H1 (cell line): Measurements from ENCODE around the gene GPX4. TPM values are rescaled to one million over a fixed set of nuclear protein-coding genes. Genes with fewer than 3 reads are reported as not detected.

Experiments
- CTCF ChIA-PET: fragments of 300-600 bp; sonication (Branson Sonifier 250); formaldehyde crosslinking; loops from one replicate; lab custom pipeline; 2021; ENCODE audit not compliant: partially characterized antibody; lab: Charles Lee
- POLR2A ChIA-PET: fragments of 300-600 bp; sonication (Branson Sonifier 250); formaldehyde crosslinking; loops from one replicate; lab custom pipeline; 2021; ENCODE audit warnings: inconsistent platforms; ENCODE audit not compliant: partially characterized antibody; lab: Charles Lee
- DNase-seq, 2 experiments: peaks; one replicate each; pipeline versions ENCODE4 v3.0.0 to v3.0.0-alpha.2; 2010 to 2022; ENCODE audit warnings: low spot score in 2 of 2, low read depth in 1 of 2, mixed read lengths in 1 of 2
- FAIRE-seq: peaks from 2 replicates; lab custom pipeline; 2011; peaks lifted over from hg19 to GRCh38; lab: Jason Lieb, UNC
- H2AFZ ChIP-seq: 2 replicates; pipeline ENCODE4 v1.8.1; 2012; ENCODE audit warnings: low read length, inconsistent platforms
- H2AK5ac ChIP-seq: 2 replicates; pipeline ENCODE4 v1.6.1; 2013; ENCODE audit warnings: low read depth, low read length
- H2BK120ac ChIP-seq: replicated peaks from 2 replicates; pipeline ENCODE3; 2013; ENCODE audit warnings: low read depth, low read length, inconsistent platforms
- H2BK12ac ChIP-seq: 2 replicates; pipeline ENCODE4 v1.6.1; 2013; ENCODE audit warnings: low read depth, low read length
- H2BK15ac ChIP-seq: 2 replicates; pipeline ENCODE4 v1.6.1; 2013; ENCODE audit warnings: low read length
- H2BK20ac ChIP-seq: 2 replicates; pipeline ENCODE4 v1.6.1; 2013; ENCODE audit warnings: low read length
- H2BK5ac ChIP-seq: 2 replicates; pipeline ENCODE4 v1.6.1; 2013; ENCODE audit warnings: low read depth, low read length
- H3K14ac ChIP-seq: 2 replicates; pipeline ENCODE4 v1.6.1; 2013; ENCODE audit warnings: inconsistent platforms; ENCODE audit not compliant: insufficient read length
- H3K18ac ChIP-seq: 2 replicates; pipeline ENCODE4 v1.6.1; 2013; ENCODE audit warnings: low read length; ENCODE audit errors: extremely low read depth
- H3K23ac ChIP-seq: 2 replicates; pipeline ENCODE4 v1.6.1; 2013; ENCODE audit warnings: inconsistent platforms; ENCODE audit not compliant: insufficient read length
- H3K23me2 ChIP-seq: 2 replicates; pipeline ENCODE4 v1.6.1; 2013; ENCODE audit warnings: low read depth, low read length
- H3K27ac ChIP-seq: 2 replicates; pipeline ENCODE4 v1.6.1; 2011; ENCODE audit warnings: low read depth, low read length, inconsistent platforms
- H3K27me3 ChIP-seq, 4 experiments: replicated peaks in 1 of 4; 1 replicate in 1 of 4; 2 replicates in 3 of 4; pipeline versions ENCODE4 v1.6.1 to v1.8.1; 2011 to 2013; ENCODE audit warnings: low read length in 3 of 4, mild to moderate bottlenecking in 3 of 4, inconsistent platforms in 2 of 4, mixed read lengths in 2 of 4, moderate library complexity in 1 of 4; ENCODE audit not compliant: control insufficient read depth in 3 of 4, insufficient read depth in 3 of 4; ENCODE audit errors: extremely low read depth in 1 of 4
- H3K36me3 ChIP-seq, 4 experiments: 2 replicates each; pipeline versions ENCODE4 v1.6.1 to v1.8.1; 2011 to 2013; ENCODE audit warnings: mild to moderate bottlenecking in 4 of 4, low read length in 3 of 4, moderate library complexity in 2 of 4, control low read depth in 1 of 4, inconsistent platforms in 1 of 4; ENCODE audit not compliant: insufficient read depth in 4 of 4, control insufficient read depth in 2 of 4
- H3K4ac ChIP-seq: replicated peaks from 2 replicates; pipeline ENCODE3; 2013; ENCODE audit warnings: low read length, low read depth, mixed read lengths, inconsistent platforms; ENCODE audit not compliant: insufficient read length
- H3K4me1 ChIP-seq, 4 experiments: replicated peaks in 1 of 4; 1 replicate in 1 of 4; 2 replicates in 3 of 4; pipeline versions ENCODE4 v1.6.1 to v1.8.1; 2011 to 2013; ENCODE audit warnings: low read length in 3 of 4, inconsistent platforms in 2 of 4, mixed read lengths in 1 of 4; ENCODE audit not compliant: insufficient read depth in 4 of 4, control insufficient read depth in 3 of 4
- H3K4me2 ChIP-seq, 2 experiments: 2 replicates each; pipeline versions ENCODE4 v1.6.1 to v1.8.1; 2011 to 2013; ENCODE audit warnings: low read depth in 2 of 2, low read length in 2 of 2, control low read depth in 1 of 2, inconsistent platforms in 1 of 2, mild to moderate bottlenecking in 1 of 2; ENCODE audit not compliant: insufficient read depth in 1 of 2
- H3K4me3 ChIP-seq, 4 experiments: fragments of 200-600, 300-600 bp in 1 of 4; sonication (generic), shearing (Covaris generic), sonication (Bioruptor Twin) in 1 of 4; 2 replicates each; pipeline versions ENCODE4 v1.5.1 to v1.8.1; 2011 to 2016; ENCODE audit warnings: low read length in 4 of 4, low read depth in 3 of 4, control low read depth in 2 of 4, inconsistent platforms in 2 of 4, mild to moderate bottlenecking in 2 of 4, mixed read lengths in 1 of 4, moderate library complexity in 1 of 4; ENCODE audit not compliant: insufficient read depth in 2 of 4; ENCODE audit errors: extremely low read depth in 1 of 4
- H3K56ac ChIP-seq: replicated peaks from 2 replicates; pipeline ENCODE3; 2013; ENCODE audit warnings: low read depth, mild to moderate bottlenecking, mixed read lengths, low read length, inconsistent platforms; ENCODE audit not compliant: insufficient read length
- H3K79me1 ChIP-seq: 2 replicates; pipeline ENCODE4 v1.6.1; 2013; ENCODE audit warnings: low read depth, low read length, control low read depth
- H3K79me2 ChIP-seq, 2 experiments: 2 replicates each; pipeline versions ENCODE4 v1.6.1 to v1.8.1; 2012 to 2013; ENCODE audit warnings: low read length in 2 of 2, mild to moderate bottlenecking in 2 of 2, inconsistent platforms in 1 of 2; ENCODE audit not compliant: insufficient read depth in 2 of 2, control insufficient read depth in 1 of 2
- H3K9ac ChIP-seq, 4 experiments: replicated peaks in 1 of 4; 1 replicate in 1 of 4; 2 replicates in 3 of 4; pipeline versions ENCODE4 v1.6.1 to v1.8.1; 2011 to 2013; ENCODE audit warnings: low read depth in 3 of 4, low read length in 3 of 4, control low read depth in 2 of 4, mild to moderate bottlenecking in 2 of 4, moderate library complexity in 2 of 4, inconsistent platforms in 1 of 4; ENCODE audit errors: extremely low read depth in 1 of 4
- H3K9me3 ChIP-seq, 2 experiments: 2 replicates each; pipeline versions ENCODE4 v1.6.1 to v1.8.1; 2012 to 2013; ENCODE audit warnings: mild to moderate bottlenecking in 2 of 2, moderate library complexity in 2 of 2, control low read depth in 1 of 2, inconsistent platforms in 1 of 2, low read depth in 1 of 2, low read length in 1 of 2, mixed read lengths in 1 of 2; ENCODE audit not compliant: insufficient read depth in 2 of 2
- H4K20me1 ChIP-seq, 2 experiments: replicated peaks in 1 of 2; 2 replicates each; pipeline versions ENCODE3 to v1.8.1; 2011 to 2013; ENCODE audit warnings: inconsistent platforms in 2 of 2, low read length in 2 of 2, mild to moderate bottlenecking in 1 of 2; ENCODE audit not compliant: insufficient read depth in 2 of 2, control insufficient read depth in 1 of 2
- H4K5ac ChIP-seq: 2 replicates; pipeline ENCODE4 v1.6.1; 2013; ENCODE audit warnings: low read length, low read depth, mixed read lengths, inconsistent platforms; ENCODE audit not compliant: insufficient read length
- H4K8ac ChIP-seq: 2 replicates; pipeline ENCODE4 v1.8.0; 2013; ENCODE audit warnings: mild to moderate bottlenecking, moderate library complexity, low read length, inconsistent platforms; ENCODE audit not compliant: insufficient read depth; ENCODE audit errors: extremely low read depth
- H4K91ac ChIP-seq: replicated peaks from 2 replicates; pipeline ENCODE3; 2013; ENCODE audit warnings: low read length, mixed read lengths, inconsistent platforms; ENCODE audit not compliant: insufficient read length
- HDAC2 ChIP-seq, 2 experiments: fragments of 300-600 bp in 1 of 2; sonication (generic) in 1 of 2; IDR thresholded peaks; 2 replicates each; pipeline ENCODE4 v1.6.1; 2011 to 2012; ENCODE audit warnings: low read depth in 2 of 2, low read length in 2 of 2, mild to moderate bottlenecking in 2 of 2, moderate library complexity in 2 of 2, borderline replicate concordance in 1 of 2, inconsistent platforms in 1 of 2
- RBBP5 ChIP-seq: IDR thresholded peaks from 2 replicates; pipeline ENCODE4 v1.7.1; 2012; ENCODE audit warnings: low read depth, mild to moderate bottlenecking, inconsistent platforms, low read length, moderate library complexity, borderline replicate concordance
- SRF ChIP-seq: IDR thresholded peaks from 2 replicates; pipeline ENCODE4 v1.6.1; 2011; ENCODE audit warnings: mild to moderate bottlenecking, low read depth, low read length, moderate library complexity
- WGBS, 2 experiments: shearing (Covaris generic) in 1 of 2; methylation state at CpG; one replicate each; pipeline versions ENCODE4 v1.1.6 to v1.1.7; 2013 to 2015; ENCODE audit warnings: low lambda C conversion rate in 2 of 2, mixed read lengths in 2 of 2, inconsistent platforms in 1 of 2, low coverage in 1 of 2, missing lambda C conversion rate in 1 of 2; ENCODE audit not compliant: insufficient replicate concordance in 2 of 2, insufficient coverage in 1 of 2, insufficient read length in 1 of 2; ENCODE audit errors: extremely low coverage in 1 of 2, missing lambda C conversion rate in 1 of 2; 5-methylcytosine and 5-hydroxymethylcytosine counted together
- polyA plus RNA-seq, 7 experiments: library from polyadenylated mRNA; depleted of rRNA in 3 of 7; stranded (reverse) in 5 of 7; unstranded in 2 of 7; fragments of >200 nt in 5 of 7; fragments of 200-250 nt in 2 of 7; gene quantifications; 1 replicate in 5 of 7; 2 replicates in 1 of 7; 4 replicates in 1 of 7; pipeline versions ENCODE4 v1.2.1 to v1.2.3, GENCODE V29; 2011 to 2013; ENCODE audit warnings: missing spikeins in 2 of 7, mixed read lengths in 2 of 7
- total RNA-seq: library from RNA; stranded (reverse); fragmentation: NEBNext Ultra II Directional; extraction: Animal tissue kit (Norgen Biotek cat#: 25700); gene quantifications from 2 replicates; pipeline ENCODE4 v1.2.1, GENCODE V29; 2021

GPX4 gene
- total and polyA plus RNA-seq, 2 of the 8 experiments (the other 6 are each of a cell fraction or from before 2014, with no cell fraction given): 342 to 693 TPM

GRCh38 chr19:1110809-1111640, 7.2 kb downstream of the GPX4 start:
- peaks cover 8 to 39% (median 14%) of the 10 kb centered on the region in 4 experiments; a peak in 6 of 8 replicates for H3K36me3 ChIP-seq
- H2BK20ac ChIP-seq: no peak overlapping the region
- H4K20me1 ChIP-seq: peaks cover 5 to 16% of the 10 kb centered on the region in 2 experiments
- H2AFZ ChIP-seq: no peak overlapping the region
- FAIRE-seq (no peak), DNase-seq (no peak)
- H3K9me3 ChIP-seq: no peaks in the 10 kb centered on the region
- H3K56ac ChIP-seq: no peak overlapping the region
- no peaks in the 10 kb centered on the region for H3K79me2 ChIP-seq
- no peak overlapping the region for H4K91ac ChIP-seq
- no peak overlapping the region for H3K27ac ChIP-seq
- no peak overlapping the region for H2AK5ac ChIP-seq
- no peak overlapping the region for H2BK12ac ChIP-seq
- H3K14ac ChIP-seq: no peak overlapping the region
- H3K4ac ChIP-seq: no peak overlapping the region
- ChIA-PET POLR2A (interaction anchor here (0.9 to 3.1 kb wide), 4 partner anchors 8 to 161 kb away, joined by 3 to 24 read pairs (median 4); partner anchors contain the start of gene GPX4), CTCF (interaction anchor here (0.6 to 2.8 kb wide), 2 partner anchors 9 to 67 kb away, joined by 3 to 11 read pairs; no protein-coding TSS in a partner anchor)
- H3K18ac ChIP-seq: no peak overlapping the region
- no peak overlapping the region for H4K8ac ChIP-seq
- no peak overlapping the region for H3K23ac ChIP-seq
- no peak overlapping the region for H3K9ac ChIP-seq
- H4K5ac ChIP-seq: no peak overlapping the region
- H3K4me3 ChIP-seq: no peak overlapping the region
- H2BK15ac ChIP-seq: no peak overlapping the region
- H2BK5ac ChIP-seq: no peak overlapping the region
- no peaks in the 10 kb centered on the region; the same call in 1 of the 2 replicates for H3K79me1 ChIP-seq
- H3K27me3 ChIP-seq: no peaks in the 10 kb centered on the region
- no peaks in the 10 kb centered on the region for H3K23me2 ChIP-seq
- TF ChIP-seq HDAC2 (IDR thresholded peaks at IDR 0.05; ENCODE audit: borderline replicate concordance in 1 of 2, low read depth in 2 of 2, low read length in 2 of 2): no peak
- TF ChIP-seq RBBP5: no peak
- no peak for TF ChIP-seq SRF
- 88% methylated on average over 11 of the region's 18 CpGs; no CpG with 5 or more reads in 1 of the 2 experiments for WGBS, 2 experiments
- no peak overlapping the region for H3K4me2 ChIP-seq
- H3K4me1 ChIP-seq: peaks cover 0 to 6% (median 2%) of the 10 kb centered on the region in 4 experiments; a peak in 5 of 7 replicates
- no peak overlapping the region for H2BK120ac ChIP-seq
